Measurements from ENCODE around the gene HOXA10.

Gene HOXA10

DNA sequence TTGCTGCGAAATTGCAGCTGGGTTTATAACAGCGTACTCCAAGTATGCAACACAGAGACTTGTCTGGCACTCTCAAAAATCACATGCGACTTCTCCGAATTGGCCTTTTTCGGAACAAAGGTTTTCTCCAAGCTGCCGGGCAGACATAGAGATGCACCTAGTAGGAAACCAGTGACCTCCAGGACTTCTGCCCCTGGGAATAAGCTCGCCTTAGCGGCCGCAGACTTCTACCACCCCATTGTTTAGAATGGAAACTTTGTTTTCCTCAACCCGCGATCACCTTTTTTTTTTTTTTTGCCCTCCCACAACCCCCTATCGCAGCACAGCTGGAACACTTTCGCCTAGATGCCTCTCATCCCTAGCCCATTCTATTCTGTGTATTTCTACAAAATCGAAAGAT is 4.9 kb upstream of the HOXA10 start:
- no peak for DNase-seq

- no peak for DNase-seq
These were observed 4.2 kb upstream of the HOXA10 start for GRCh38 chr7:27178366-27178765.

DNA sequence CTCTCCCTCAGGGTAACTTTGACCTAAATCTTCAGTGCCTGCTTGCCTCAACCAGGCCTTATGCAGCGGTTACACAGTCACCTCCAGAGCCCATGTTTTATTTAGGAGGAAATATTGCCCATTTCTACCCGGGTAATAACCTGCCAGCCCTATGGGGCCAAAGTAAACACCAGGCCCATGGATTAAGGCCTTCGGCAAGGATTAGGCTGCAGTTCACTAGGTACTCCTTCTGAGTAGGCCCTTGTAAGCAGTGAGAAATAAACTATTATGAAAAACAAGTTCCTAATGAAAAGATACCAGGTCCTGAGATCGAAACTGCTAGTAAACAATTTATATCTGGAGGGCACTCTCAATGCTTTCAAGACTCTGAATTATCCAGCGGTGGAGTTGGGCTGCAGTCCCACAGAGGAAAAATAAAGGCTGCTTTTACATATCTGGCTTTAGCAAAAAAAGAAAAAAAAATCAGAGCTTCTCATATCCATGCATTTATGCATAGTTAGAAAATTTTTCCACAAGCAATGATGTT is 3.7 kb upstream of the HOXA10 start:
- DNase-seq = no peak

DNA sequence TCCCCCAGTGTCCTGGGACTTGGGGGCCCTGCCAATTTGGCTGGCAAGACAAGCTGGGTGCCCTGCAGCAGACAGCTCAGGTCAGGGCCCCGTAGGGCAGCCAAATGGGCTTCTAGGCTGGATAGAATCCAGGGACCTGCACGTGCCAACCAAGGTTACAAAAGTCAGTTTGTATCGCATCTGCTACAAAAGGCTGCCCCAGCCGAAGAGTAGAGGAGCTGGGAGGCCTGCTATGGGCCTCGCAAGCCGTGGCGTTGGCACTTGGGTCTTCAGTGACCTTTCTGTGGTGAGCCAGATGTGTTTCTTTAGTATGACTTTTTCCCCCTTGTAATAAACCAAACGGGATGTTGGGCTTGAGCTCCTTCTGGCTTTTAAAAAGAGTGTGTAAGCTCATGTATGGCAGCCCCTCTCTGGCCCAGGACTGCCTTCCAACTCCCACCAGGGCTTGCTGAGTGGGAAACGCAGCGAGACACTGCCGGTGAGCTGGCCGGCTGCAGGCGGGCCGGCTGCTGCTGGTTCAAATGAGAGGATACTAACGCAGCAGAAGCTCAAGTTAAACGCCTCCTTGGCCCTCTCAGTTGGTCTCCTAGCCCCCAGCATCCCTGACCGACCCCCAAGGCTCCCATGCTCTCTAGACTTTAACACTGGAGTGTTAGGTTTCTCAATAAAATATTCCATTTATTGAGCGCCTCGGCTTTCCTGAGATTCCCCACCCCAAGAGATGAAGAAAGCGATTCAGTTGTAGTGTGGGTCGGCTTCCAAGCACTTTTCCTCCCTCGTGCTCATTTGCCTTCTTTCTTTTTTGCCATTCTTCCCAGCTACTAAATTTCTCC is 3.1 kb upstream of the HOXA10 start:
- DNase-seq = no peak

DNA sequence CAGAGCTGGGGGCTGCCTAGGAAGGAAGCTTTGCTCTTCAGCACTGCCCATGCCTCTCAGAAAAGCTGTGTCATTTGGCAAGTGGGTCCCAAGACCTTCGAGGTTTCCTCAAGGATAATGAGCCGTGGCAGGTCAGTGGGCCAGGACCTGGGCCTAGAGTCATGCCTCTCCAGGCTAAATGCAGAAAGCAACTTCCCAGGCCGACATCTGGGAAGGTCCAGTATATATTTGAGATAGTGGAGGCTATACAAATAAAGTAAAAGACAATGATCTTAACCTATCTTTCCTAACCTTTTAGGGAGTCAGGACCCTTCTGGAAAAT is 2.4 kb upstream of the HOXA10 start:
- DNase-seq = no peak

- DNase-seq = no peak
These were observed 1.8 kb upstream of the HOXA10 start for GRCh38 chr7:27175626-27176523.

DNA sequence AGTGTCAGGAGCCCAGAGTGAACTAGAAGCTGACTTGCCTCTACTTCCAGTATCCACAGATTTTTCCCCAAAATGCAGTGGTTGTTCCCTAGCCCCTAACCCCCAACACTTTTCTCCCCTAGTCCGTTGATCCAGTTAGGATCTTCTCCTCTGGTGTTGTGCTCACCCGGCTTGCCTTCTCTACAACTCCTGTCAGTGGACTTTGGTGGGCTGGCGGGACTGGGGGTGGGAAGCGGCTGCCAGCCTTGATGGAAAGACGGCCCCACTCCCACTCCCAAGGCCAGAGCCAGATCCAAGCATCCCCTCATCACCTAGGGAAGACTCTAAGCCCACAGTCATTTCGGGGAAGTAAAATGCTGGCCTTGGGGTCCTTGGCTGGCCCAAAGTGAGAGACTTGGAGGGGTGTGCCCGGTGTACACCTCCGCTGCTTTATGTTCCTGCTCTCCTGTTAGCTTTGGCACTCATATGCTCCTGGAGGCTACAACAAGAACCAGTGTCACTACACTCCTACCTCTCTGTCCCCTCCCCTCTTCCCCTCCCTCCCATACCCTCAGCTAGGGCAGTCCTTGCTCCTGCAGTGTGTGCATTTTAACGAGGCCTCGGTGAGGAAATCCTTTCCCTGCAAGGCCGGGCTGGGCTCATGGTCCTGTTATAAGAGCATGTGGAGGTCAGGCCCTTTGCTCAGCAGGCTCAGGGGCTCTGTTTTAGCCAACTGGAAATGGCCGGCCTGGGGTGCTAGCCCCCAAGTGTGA is 930 bp upstream of the HOXA10 start:
- no peak for DNase-seq

DNA sequence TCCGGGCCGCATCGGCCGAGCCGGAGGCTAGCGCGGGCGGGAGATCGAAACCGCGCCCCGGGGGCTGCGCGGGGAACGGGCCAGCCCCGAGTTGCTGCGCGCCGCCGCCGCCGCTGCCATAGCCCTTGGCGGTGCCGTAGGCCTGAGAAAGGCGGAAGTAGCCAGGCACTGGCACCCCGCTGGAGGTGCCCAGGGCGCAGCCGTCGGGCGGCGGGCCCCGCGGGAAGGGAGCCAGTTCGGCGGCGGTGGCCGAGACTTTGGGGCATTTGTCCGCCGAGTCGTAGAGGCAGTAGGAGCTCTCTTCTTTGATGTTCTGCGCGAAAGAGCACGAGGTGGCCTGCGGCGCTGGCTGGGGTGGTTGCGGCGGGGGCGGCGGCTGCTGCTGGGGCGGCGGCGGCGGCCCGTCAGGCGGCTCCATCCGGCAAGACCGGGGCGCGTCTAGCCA is 587 bp downstream of the HOXA10 start:
- no peak for DNase-seq

GRCh38 chr7:27172823-27173510 is 1.2 kb downstream of the HOXA10 start:
- DNase-seq = no peak

DNA sequence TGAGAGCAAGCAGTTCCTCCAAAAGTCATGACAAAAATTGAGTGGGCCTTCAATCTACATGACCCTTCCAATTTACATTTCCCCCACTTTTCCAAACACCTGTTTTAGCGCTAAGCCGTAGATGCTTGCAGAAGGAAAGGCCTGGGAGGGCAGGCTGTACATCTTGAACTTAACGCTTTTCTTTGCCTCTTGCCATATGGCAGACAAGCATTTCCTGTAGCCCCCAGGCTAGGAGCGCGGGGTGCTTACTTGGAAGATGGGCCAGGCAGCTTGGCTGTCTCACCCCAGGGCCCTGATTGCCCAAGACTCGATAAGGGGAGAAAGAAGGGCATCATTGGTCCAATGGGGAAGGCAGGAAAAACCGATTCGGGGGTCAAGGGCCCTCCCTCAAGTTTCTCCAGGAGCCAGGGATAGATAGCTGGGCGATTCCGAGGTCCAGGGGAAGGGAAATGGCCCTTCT is 1.8 kb downstream of the HOXA10 start:
- DNase-seq = no peak

DNA sequence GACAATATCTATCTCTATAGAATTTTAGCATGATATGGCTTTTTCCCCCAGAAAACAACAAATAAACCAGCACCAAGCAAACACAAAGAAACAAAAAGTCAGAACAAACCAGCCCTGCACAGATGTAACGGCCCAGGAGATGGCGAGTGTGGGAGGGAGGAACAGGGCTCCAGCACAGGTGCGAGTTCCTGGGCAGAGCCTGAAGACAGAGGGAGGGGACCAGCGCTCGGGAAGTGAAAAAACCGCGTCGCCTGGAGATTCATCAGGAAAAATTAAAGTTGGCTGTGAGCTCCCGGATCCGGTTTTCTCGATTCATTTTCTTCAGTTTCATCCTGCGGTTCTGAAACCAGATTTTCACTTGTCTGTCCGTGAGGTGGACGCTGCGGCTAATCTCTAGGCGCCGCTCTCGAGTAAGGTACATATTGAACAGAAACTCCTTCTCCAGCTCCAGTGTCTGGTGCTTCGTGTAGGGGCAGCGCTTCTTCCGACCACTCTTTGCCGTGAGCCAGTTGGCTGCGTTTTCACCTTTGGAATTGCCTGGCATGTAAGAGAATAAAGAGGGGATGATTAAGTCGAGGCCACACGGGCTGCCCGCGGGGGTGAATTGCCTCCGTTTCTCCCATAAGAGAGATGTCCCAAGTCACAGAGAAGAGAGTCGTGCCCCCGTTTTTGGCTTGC is 2.3 kb downstream of the HOXA10 start:
- DNase-seq = no peak

DNA sequence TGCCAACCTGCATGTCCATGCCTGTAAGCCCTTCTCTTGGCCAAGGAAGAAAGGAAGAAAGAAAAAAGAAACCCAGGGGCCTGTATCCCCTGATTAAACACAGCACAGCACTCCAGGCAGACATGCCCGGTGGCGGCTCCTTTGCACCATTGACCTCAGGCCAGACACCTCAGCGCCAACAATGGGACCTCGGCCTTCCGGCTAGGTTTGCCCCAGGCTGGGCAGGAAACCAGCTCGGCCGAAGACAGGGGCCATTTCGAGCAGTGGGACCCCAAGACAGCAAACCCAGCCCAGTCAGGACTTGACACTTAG is 2.8 kb downstream of the HOXA10 start:
- no peak for DNase-seq

DNA sequence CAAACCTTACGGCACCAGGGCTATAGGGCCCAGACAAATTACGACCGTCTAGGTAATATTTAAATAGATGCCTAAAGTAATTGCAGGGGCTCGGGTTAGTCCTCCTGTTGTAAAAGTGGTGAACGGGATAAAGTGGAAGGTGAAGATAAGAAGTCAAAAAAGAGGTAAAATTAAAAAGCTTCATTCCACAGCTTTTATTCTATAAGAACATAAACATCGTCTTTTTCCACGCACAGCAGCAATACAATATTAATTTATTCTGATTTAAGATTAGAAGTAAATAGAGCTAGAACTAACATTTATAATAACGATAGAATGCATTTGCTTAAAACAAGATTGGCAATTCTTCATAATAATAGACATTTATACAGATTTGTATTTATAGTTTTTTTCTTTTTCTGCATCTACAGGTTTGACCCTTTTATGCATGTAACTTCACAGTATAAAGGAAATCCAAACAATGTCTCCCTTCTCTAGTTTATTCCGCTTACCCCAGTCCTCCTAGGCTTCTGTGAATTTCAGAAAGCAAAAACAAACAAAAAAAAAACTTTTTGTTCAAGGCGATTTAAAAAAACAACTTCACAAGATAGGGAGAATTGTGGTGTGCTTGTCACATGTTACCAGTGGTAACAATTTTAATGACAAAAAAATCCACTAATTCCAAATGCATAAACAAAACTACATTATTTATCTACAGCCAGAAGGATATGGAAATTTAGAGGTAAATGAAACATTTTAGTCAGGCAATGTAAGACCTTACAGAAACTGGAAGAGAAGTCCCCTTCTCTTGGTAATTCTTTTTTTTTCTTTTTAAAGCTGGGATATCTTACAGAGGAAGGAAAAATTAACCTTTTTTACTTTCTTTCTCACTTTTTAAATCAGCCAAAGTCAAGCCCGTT is 3.4 kb downstream of the HOXA10 start:
- DNase-seq = no peak

GRCh38 chr7:27169658-27170425 is 4.3 kb downstream of the HOXA10 start:
- DNase-seq = no peak

DNA sequence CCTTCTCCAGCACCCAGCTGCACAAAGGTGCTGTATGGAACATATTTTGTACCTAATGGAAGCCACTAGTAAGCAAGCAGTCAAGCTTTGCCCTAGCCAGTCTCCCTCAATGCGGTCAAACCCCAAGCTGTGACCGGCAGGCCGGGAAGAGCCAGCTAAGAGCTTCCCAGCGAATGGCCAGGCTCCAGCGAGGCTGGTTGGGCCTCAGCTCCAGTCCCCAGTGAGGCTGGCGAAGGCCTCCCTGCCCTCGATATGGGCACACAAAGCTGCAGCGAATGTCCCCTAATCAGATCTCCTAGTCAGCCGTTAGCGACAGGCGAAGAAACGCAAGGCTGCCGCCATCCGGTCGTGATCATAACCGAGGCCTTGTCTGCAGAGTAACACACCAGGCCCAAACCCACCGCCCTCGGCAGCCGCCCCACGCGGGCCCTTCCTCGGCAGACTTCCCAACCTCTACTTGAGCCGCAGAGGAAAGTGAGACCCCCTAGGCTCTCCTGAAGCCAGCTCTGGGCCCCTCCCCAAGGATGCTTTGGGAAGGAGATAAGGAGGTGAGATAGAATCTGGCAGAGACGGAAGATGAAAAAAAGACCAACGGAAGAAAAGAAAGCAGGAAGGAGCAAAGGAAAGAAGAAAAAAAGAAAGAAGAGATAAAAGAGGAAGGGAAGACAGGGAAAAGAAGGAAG is 5.7 kb downstream of the HOXA10 start:
- DNase-seq = no peak

GRCh38 chr7:27167916-27168264 is 6.2 kb downstream of the HOXA10 start:
- DNase-seq = no peak

DNA sequence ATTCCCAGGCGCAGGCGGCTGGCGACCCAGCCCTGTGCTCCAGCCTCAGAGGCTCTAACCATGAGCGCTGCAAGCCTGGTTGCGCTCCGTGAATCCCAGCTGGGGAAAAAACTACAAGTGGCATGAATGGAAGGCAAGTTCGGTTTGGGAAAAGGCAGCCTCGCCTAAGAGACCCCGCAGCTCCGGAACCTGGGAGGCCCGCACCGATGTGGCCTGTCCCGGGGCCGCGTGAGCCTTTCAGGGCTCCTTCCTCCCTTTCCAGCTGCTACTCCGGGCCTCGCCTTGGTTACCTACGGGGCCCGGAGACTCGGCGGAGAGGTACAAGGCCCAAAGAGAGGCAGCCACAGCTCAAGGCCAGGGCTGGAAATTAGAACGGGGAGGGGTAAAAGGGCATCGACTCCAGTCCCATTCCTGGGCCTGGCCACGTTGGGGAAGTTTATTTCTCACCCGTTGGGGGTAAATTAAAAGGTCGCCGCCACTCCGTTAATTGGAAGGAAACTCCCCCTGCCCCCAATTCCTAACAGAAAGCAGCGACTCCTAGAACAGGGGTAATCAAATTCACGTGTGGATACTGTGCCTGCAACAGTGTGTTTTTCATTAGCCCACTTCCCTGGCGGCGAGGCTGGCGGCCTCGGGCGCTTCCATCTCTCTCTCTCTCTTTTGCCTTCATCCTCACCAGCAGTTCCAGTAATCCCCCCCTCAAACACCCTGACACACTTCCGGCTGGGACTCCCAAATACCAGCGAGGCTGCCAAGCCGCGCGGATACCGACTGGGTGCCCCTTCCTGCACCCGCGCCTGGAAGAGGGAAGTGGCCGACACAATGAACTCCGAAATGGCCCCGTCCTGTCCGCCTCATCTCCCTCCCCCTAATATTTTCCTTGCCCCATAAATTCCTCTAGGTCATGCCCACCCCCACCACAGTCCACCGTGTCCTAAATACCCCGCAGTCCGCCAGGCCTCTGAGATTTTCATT is 7.3 kb downstream of the HOXA10 start:
- no peak for DNase-seq

DNA sequence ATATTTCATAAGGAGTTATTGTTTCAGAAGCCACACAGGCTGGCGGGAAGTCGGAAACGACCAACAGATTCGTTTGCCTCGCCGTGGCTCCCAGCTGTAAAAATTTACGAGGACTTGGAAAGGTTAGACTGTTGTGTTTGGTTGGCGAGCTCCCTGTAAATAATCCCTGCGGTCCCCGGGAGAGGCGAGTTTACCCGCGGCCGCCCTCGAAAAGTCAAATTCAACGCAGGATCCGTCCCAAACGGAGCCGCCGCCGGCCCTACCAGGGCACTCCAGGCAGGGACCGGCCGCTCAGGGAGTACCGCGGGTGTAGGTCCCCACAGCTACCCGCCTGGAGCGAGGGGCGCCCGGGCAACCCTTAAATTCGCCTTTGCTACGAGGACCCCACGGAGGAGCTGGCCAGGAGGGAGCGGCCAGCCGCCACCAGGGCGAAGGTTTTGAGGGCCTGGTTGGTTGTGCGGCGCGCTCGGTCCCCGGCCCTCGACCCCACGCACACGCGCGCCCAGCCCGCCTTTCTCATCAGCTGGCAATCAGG is 8.1 kb downstream of the HOXA10 start:
- no peak for DNase-seq

Data from stimulated activated CD4-positive, alpha-beta T cell treated with anti-CD3 and anti-CD28 coated beads, Interleukin-4, amount 100 ng/mL, for 1 hour (primary cell).